ENCODE measurements around the gene CLIP2.
"Not testable (repeated sequence)": the region's sequence is repeated elsewhere in the genome, so short reads cannot be mapped to it uniquely, and the experiment has no call there.

Gene CLIP2

DNA sequence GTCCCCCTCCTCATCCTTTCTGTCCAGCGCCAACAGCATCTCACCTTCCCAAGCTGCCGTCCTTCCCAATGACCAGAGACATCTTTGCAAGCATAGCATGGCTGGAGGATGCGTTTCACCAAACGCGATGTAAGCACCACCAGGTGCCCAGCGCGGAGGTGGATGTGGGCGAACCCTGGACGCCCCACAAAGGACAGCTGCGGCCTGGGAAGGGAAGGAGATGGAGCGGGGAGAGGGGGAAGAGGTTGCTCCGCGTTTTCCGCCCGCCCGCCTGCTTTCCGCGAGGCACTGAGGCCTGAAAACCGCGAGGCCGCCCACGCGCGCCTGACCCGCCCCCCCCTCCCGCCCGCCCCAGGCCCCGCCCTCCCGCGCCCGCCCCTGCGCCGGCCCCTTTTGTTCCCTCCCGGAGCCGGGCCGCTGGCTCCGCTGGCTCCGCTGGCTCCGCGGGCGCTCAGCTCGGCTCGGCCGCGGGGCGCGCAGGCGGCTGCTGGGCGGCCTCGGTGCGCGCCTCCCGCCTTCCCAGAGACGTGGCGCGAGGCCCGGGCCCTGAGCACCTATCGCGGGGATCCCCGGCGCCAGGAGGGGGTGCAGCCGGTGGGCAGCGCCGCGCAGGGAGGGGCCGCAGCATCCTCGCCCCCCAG lies at the start of gene CLIP2:
Gene CLIP2, plus strand, starts transcription at position 390 of the 641 bp plus-strand sequence. CDS start 28,140 bp downstream, outside the sequence.
- DNase-seq, result peak; percentile 28 to 46

DNA sequence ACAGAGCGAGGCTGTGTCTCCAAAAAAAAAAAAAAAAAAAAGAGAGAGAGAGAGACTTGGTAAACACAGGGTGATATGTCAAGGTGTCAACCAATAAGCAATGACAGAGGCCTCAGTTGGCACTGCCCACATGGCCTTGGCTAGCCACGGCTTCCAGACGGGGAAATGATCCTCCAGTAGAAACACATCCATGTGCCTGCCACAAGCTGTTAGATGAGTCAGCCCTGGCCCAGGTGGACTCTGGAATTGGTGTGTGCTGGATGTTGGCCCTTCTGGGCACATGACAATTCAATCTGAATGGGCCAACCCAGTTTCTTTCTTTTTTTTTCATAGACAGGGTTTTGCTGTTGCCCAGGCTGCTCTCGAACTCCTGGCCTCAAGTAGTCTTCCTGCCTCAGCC lies 48.7 kb upstream of the CLIP2 start:
- no peak for DNase-seq

DNA sequence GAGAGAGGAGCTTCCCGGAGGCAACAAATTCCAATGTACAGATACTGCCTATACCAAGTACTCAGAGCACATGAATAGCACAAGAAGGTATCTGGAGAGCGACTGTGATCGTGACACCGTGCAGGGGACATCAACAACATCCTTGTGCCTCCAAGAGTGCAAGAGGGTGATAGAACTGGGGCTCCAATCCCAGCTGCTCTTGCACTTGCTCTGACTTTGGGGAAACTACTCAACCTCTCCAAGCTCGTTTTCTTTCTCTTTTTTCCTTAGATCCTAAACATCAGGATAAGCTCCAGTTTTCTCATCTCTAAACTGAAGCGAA lies 47.1 kb upstream of the CLIP2 start:
- no peak for DNase-seq

DNA sequence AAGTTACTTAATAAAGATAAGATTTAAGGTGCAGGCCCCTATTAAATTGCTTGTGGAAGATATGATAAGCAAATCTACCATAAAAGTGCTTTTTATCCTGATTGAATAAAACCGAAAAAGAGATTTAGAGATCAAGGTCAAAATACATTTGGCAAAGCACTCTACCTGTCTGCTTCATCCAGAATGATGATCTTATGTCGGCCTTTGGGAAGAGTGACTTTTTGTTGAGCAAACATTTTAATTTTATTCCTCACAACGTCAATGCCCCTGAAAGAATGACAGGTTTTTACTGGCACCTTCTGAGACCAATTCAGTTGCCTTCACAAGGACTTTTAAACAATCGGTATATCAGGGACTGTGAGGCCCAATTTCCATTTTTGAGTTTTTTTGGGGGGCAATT lies 42.7 kb upstream of the CLIP2 start:
- no peak for DNase-seq

DNA sequence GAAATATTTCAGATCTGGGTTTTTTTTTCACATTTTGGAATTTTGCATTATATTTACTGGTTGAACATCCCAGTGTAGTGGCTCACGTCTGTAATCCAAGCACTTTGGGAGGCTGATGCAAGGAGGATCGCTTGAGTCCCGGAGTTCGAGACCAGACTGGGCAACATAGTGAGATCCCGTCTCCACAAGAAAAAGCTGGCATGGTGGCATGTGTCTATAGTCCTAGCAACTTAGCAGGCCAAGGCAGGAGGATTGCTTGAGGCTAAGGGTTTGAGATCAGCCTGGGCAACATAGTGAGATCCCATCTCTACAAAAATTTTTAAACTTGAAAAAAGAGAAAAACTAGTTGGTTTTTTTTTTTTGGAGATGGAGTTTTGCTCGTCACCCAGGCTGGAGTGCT lies 41.1 kb upstream of the CLIP2 start:
- no peak for DNase-seq

- not testable (repeated sequence) for DNase-seq
Observed at GRCh38 chr7:74249058-74249457, 40.1 kb upstream of the CLIP2 start.

- no peak for DNase-seq
Observed at GRCh38 chr7:74252893-74253292, 36.3 kb upstream of the CLIP2 start.

- DNase-seq, result no peak
Observed at GRCh38 chr7:74253331-74253730, 35.9 kb upstream of the CLIP2 start.

- DNase-seq, result no peak
Observed at GRCh38 chr7:74253835-74254128, 35.4 kb upstream of the CLIP2 start.

DNA sequence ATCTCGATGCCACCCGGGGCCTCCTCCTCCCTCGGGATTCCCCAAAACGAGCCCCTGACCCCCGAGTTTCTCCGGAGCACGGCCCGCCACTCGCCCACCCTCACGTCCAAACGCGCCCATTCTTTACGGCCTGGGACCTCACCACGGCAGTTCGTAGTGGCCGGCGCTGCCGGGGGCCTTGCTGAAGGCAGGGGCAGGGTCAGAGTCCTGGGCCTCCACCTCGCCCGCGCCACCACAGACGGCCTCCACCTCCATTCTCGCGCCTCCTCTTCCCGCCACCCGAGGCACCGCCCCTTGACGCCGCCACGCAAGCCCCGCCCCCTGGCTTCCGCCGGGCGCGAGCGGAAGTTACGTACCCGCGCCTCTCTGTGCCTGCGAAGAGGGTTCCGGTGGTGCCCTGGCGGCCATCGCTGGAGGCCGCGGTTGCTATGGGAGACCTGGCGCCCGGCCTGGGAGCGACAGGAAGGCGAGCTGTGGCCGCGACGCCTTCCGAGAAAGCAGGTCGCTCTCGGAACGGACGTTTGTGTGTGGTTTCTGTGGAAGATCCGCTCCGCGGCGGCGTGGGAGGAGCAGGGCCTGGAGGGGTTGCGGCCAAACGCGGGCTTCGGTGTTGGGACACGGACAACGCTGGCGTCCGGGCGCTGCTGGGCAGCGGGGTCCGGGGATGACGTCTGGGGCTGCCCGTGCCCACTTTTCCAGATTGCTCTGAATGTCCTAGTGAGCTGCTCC lies 34.9 kb upstream of the CLIP2 start, which contains the start of gene RFC2:
Gene RFC2, minus strand, starts transcription at position 271 of the 729 bp plus-strand sequence. Its CDS starts 16 bp downstream, at position 255.
- DNase-seq, result peak; percentile 81 to 90

DNA sequence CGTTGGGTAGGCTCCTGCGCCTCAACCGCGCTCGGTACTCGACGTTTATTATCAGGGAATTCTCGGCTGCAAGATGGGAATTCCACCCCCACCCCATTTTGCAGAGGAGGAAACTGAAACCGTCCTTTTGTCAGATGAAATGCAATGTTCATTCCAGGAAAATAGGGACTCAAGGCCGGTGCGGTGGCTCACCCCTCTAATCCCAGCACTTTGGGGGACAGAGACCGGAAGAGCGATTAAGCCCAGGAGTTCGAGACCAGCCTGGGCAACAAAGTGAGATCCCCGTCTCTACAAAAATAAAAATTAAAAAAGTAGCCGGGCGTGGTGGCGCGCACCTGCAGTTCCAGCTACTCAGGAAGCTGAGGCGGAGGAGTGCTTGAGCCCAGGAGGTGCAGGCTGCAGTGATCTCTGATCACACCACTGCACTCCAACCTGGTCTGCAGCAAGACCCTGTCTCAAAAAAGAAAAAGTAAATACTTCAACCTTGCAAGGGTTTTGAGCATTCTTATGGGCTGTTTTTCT lies 34.3 kb upstream of the CLIP2 start:
- DNase-seq, result no peak

DNA sequence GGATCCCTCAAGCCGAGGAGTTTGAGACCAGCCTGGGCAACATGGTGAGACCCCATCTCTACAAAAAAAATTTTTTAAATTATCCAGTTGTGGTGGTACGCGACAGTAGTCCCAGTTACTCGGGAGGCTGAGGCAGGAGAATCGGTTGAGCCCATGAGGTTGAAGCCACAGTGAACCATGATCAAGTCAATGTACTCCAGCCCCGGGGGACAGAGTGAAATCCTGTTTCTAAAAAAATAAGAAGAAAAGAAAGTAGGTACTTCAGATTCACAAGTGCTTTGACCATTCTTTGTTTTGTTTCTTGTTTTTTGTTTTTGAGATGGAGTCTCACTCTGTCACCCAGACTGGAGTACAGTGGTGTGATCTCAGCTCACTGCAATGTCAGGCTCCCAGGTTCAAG lies 33.7 kb upstream of the CLIP2 start:
- DNase-seq, result not testable (repeated sequence)

- no peak for DNase-seq
Observed at GRCh38 chr7:74256491-74257408, 32.5 kb upstream of the CLIP2 start.

GRCh38 chr7:74258639-74259038 lies 30.6 kb upstream of the CLIP2 start:
- no peak for DNase-seq

DNA sequence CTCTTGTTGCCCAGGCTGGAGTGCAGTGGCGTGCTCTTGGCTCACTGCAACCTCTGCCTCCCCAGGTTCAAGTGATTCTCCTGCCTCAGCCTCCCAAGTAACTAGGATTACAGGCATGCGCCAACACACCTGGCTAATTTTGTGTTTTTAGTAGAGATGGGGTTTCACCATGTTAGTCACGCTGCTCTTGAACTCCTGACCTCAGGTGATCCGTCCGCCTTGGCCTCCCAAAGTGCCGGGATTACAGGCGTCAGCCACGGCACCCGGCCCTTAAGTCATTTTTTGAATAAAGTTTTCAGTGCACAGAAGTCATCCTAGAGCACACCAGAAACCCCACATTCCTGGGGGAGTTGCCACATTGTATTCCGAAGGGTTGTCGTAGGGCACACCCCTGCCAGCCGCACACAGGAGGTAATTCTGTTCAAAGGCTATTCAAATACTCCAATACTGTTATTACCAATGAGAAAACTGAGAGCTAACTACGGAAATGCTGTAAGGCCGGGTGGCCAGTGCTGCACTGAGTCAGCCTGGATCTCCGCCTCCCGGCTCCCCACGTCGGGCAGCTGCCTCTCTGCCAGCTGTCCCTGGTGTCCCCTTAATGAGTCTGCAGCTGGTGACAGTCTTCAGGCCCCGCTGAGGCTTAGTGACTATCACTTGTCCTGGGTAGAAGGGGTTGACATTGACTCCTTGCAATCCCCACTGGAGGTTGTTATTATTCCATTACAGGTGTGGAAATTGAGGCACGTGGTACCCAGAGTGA lies 26.4 kb upstream of the CLIP2 start:
- DNase-seq, result no peak

GRCh38 chr7:74263399-74264120 lies 25.6 kb upstream of the CLIP2 start:
- DNase-seq, result no peak

DNA sequence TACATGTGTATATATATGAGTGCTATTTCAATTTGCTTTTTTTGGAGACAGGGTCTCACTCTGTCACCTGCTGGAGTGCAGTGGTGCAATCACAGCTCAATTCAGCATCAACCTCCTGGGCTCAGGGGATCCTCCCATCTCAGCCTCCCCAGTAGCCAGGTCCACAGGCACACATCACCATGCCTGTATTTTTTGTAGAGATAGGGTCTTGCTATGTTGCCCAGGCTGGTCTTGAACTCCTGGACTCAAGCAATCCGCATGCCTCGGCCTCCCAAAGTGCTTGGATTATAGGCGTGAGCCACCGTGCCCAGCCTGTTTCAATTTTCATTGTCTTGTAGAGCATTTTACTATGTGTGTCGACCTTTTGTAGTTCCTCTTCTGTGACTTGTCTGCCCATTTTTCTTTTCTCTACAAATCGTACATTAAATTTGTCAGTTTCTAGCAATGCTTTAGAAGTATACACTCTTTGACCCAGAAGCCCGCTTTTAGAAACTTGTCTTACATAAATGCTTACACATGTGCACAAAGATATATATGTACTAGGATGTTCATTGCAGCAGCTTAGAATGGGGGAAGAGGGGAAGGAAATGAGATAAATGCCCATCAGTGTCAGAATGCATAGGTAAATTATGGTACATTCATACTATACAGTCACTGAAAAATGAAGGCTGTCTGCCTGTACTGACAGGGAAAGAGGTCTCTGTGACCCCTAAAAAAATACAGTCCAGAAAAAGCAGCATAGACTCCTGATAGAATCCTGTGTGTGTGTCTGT lies 22.8 kb upstream of the CLIP2 start:
- no peak for DNase-seq

- no peak for DNase-seq
Observed at GRCh38 chr7:74267756-74268565, 21.2 kb upstream of the CLIP2 start.

DNA sequence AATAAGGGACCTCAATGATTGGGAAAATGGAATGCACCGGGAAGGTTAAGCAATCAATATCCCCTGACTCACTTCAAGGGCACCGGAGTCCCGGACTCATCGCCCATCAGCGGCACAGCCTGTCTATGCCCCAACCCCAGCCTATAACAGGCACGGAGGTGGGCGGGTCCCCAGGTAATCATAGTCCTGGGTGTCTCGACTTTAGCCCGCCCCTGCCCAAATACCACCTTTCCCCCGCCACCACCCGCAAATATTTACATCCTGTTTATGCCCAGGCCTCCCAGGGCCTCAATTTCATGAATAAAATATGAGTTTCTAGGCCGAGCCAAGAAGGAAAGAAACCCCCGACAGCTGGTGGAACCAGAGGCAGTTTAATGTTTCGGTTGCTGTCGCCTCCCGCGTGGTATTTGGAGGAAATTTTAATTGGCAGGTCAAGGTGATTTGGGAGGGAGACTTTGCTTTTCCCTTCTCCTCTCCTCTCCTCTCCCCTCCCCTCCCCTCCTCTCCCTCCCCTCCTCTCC lies 19.4 kb upstream of the CLIP2 start:
- DNase-seq, result peak in 1 of 2 experiments; percentile 63

DNA sequence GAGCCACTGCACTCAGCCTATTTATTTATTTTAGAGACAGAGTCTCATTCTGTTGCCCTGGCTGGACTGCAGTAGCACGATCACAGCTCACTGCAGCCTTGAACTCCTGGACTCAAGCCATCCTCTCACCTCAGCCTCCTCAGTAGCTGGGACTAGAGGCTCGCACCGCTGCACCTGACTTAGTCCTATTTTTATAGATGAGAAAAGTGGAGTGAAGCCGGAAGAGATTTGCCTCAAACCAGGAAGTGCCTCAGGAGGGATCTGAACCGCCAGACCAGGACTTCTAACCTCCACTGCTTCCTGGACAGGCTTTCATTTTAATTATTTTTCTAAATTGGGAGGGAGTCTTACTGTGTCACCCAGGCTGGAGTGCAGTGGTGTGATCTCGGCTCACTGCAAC lies 17.5 kb upstream of the CLIP2 start:
- DNase-seq, result no peak

Measured in SW 1271 (cell line).